8988T (cell line): ENCODE data around the gene NFATC2.

Source experiments
- DNase-seq: peaks from one replicate; pipeline ENCODE4 v3.0.0; 2011

Gene NFATC2

DNA sequence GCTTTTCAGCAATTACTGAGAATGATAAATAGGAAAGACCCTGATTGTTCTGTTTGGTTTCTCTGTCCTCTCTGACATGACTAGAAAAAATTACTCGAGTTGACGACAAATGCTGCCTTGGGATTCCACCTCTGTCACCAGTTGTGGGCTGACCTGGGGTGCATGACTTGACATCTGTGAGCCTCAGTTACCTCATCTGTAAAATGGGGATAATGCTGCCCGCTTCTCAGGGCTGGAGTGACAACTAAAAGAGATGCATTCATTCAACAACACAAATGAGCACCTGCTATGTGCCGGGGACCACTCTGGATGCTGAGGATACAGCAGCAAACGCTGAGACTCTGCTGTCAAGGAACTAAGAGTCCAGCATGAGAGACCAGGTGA is 94.8 kb downstream of the NFATC2 start:
- DNase-seq = no peak

DNA sequence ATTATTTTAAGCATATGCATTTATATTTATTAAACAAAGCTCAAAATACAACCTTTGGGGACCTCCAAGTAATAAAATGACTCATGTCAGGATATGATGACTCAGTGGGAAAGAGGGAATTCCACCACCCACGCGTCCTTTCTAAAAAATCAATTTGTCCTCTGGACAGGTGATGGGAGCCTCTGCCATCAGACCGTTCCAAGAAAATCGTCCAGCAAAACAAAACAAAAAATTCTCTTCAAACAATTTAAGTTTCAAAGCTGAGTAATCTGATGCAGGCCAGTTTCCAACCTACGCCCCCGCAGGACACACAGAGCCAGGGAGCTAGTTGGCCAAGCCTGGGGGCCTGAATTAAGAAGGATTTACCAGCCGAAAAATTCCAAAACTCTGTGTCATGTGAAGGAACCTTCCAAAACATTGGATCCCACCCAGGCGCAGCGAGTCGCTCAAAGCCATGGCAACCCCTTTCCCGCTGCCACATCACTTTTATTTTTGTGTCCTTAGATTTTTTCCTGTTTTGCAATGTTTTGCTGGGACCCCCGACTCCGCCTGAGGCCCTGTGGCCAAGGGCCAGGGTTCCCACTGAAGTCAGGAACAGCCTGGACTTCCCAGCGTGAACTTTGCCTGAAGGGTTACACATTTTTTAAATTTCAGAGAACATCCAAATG is 95.3 kb downstream of the NFATC2 start:
- DNase-seq = peak; percentile 73

DNA sequence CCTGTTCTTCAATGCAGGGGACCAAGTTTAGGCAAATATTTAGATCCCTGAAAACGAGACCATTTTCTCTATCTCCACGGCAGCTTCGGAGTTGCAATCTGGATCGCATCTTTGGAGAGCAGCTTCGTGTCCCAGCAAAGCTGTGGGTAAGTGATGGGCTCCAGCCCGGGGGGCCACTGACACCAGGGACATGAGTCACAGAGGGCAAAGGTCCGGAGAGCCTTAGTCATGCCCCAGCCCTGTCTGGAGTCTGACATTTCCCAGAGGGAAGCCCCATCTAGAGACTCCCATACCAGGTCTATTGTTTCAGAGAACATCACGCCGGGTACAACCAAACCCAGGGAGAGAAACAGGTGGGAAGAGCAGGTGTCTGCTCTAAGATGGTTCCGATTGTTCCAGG is 95.9 kb downstream of the NFATC2 start:
- peak; percentile 94 for DNase-seq

DNA sequence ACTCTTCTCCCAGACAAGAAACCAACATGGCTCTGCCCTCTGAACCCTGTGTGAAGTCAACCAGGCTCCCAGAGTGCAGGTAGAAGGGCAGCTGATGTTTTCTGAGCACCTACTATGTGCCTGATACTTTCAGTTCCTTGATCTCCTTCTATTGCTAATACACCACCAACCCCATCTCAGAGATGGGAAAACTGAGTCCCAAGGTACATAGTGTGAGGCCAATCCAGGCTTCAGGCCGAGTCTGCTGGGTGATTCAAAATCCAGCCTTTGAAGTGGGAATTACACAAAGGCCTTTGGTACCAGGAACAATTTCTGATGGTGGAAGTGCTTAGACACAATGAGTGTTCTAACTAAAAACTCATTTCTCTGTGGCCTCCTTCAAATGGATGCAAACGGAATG is 96.3 kb downstream of the NFATC2 start:
- DNase-seq = no peak

- no peak for DNase-seq
Observed at GRCh38 chr20:51445591-51445990, 96.9 kb downstream of the NFATC2 start.

DNA sequence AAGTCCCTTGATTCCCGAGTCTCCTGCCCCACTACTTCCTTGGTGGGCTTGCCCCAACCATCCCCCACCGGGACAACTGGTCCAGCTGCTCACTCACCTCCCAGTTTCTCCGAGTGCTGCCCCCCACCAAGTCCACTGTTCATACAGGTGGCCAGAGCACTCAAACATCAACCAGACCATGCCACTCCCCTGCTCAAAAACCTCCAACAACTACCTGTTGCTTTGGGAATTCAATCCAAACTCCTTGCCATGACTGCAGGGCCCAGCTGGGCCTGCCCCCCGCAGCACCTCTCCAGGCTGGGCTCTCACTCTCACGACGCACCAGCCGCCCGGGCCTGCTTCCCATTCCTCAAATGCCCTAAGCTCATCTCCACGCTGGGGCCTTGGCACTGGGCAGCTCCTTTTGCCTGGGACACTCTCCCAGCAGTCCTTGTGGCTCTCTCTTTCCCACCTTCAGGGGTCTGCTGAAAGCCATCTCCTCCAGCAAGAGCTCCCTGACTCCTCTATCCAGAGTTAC is 97.5 kb downstream of the NFATC2 start:
- DNase-seq = no peak

DNA sequence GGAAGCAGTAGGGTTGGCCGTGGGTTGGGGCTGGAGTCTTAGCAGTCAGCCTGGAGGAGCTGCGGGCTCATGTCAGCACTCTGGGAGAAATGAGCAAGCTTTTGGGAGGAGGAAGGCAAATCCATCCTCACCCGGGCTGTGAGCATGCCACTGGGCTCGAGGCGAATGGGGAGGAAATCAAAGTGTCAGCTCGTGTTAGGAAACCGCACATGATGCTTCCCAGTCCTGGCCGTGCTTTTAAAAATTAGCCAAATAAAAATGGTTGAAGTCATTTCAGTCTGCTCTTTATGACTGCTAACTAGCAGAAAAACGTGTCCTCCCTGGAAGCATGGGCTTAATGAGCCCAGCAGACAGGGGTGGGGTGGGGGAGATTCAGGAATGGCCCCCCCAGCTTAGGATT is 98.1 kb downstream of the NFATC2 start:
- DNase-seq = no peak

GRCh38 chr20:51442602-51443001 is 99.9 kb downstream of the NFATC2 start:
- DNase-seq = no peak

GRCh38 chr20:51440589-51440988 is 101.9 kb downstream of the NFATC2 start:
- DNase-seq = no peak

GRCh38 chr20:51439160-51439689 is 103.3 kb downstream of the NFATC2 start:
- DNase-seq = no peak

GRCh38 chr20:51438136-51438535 is 104.4 kb downstream of the NFATC2 start:
- DNase-seq = no peak

DNA sequence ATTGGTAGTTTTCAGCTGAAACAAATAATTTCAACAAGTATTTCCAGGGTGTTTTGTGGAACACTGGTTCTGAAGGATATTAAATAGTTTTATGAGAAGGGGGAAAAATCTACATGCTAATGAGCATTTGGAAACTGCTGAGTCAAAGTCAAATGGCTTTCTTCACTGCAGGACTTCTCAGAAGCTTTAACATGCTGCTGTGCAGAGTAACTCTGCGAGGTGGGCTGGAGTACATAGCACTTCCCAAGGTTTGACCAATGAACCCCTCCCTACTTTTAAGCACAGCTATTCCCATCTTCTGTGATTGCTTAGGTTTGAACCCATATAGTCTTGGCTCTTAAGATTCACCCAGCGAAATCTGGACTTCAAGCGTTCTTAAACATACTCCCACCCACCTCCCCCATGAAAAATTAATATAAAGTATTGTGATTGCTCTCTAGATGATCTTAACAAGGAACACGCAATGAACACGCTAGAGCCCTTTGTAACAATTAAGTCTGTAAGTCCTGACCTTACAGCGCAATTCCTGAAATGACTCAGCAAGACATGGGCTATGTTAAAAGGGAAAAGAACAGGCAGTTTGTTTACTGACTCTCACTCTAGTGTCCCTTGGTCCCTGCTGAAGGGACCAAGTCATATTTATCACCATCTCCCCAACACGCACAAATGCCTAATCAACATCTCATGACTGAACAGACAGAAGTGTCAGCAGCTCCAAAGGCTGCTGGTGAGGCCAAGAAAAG is 105.2 kb downstream of the NFATC2 start:
- DNase-seq = no peak

GRCh38 chr20:51434580-51435247 is 107.8 kb downstream of the NFATC2 start:
- no peak for DNase-seq

DNA sequence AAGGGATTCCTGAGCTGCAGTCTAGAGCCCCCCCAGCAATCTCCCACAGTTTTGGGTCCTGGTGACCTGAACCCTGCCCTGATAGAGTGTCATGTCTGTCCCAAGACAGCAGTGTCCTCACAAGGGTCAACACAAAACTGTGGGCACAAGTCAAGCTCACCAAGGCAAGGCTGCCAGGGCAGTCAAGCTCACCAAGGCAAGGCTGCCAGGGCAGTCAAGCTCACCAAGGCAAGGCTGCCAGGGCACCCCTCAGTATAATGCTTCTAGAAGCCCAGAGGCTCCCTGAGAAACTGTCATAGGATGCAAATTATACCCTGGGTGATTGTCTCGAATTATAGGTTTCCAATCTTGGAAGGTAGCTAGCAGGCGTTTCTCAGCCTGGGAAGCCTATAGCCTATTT is 108.5 kb downstream of the NFATC2 start:
- no peak for DNase-seq

GRCh38 chr20:51432875-51433274 is 109.6 kb downstream of the NFATC2 start:
- DNase-seq = no peak

GRCh38 chr20:51432251-51432784 is 110.2 kb downstream of the NFATC2 start:
- no peak for DNase-seq

- no peak for DNase-seq
Observed at GRCh38 chr20:51431321-51431720, 111.2 kb downstream of the NFATC2 start.

GRCh38 chr20:51430198-51430950 is 112.1 kb downstream of the NFATC2 start:
- no peak for DNase-seq

DNA sequence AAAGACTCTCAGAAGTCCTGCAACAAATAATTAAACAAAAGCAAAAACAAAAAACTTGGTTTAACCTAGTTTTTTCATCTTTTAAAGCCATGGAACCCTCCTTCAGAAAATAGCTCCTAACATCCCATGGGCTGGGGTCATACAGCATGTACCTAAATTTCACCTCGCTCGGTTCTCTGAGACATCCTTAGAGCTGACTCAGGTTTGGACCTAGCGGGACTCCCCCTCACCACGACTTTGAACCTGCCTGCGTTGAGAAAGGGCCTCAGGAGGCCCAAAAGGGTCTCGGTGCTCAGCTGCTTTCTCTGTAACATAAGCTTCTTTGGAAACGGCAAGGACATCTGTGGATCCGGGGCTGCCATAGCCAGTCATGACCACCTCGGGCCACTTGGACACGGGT is 112.8 kb downstream of the NFATC2 start:
- no peak for DNase-seq

GRCh38 chr20:51429144-51429482 is 113.4 kb downstream of the NFATC2 start:
- DNase-seq = no peak

DNA sequence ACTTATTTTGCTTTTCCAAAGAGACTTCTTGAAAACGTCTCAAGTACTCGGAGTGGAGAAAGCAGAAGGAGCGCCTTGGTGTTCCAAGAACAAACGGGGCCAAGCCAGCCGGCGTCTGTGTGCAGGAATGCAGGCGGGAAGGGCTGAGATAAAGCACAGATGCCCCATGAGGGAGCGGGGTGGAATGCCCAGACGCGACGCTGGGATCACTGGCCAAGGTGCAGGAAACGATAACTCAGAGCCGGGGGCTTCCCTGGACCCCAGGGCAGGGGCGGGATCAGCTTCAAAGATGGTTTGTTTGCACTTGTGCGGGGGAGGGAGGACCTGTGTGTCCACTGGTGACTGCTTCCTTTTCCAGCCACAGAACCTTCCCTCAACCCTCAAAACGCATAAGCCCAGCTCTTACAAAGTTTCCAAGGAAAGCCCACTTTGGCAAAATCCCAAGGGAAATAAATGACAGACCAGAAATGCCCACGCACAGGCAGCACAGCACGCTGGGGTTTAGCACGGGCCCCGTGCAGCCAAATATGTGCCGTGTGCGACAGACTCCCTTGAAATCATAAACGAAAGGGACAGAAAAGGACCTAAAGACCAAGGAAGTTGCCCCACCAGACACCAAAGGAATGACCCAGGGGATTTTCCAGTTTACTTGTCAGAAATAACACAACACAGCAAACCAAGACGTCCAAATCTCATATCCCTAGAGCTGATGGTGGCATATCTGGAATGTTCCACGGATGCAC is 113.9 kb downstream of the NFATC2 start:
- DNase-seq = no peak
